Stimulated activated CD4-positive, alpha-beta T cell treated with anti-CD3 and anti-CD28 coated beads, Interleukin-4, amount 100 ng/mL, for 1 hour (primary cell): ENCODE measurements around the gene SERPINA6.
"Not testable (repeated sequence)": the region's sequence is repeated elsewhere in the genome, so short reads cannot be mapped to it uniquely, and the experiment has no call there.

ENCODE experiments used
- DNase-seq: peaks from one replicate; pipeline ENCODE4 v3.0.0-alpha.2; 2020

SERPINA6 gene

DNA sequence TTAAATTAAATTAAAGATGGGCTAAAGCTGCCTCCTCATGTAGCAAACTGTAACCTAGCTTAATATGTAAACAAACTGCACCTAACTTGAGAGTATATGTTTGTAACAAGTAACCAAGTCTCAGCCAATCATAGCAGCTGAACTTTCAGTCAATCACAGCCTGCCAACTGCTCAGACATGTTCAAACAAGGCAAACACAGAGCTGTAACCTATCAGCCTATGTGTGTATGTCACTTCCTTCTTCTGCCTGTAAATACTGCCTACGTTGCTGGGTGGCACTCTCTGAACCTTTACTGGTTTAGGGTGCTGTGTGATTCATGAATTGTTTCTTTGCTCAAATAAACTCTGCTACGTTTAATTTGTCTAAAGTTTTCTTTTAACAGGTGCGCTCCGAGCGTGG is 2.9 kb downstream of the SERPINA6 start:
- DNase-seq: no peak

GRCh38 chr14:94317259-94317658 is 5.9 kb downstream of the SERPINA6 start:
- no peak for DNase-seq

- no peak for DNase-seq
These were observed 6.4 kb downstream of the SERPINA6 start for GRCh38 chr14:94316692-94317091.

DNA sequence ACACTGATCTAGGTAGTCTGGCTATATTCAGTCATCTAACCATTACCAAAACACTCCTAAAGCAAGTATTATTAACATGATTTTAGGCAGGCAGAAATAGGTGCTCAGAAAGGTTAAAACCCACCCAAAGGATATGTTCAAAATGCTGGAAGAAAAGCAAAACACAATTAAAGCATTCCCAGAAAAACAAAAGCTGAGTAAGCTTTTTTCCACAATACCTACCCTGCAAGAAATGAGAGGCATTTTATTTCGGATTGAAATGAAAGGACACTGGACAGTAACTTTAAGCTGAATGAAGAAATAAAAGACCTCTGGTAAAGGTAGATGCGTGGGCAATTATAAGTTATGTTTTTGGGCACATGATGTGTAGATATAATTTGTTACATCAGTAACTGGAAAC is 8.2 kb downstream of the SERPINA6 start:
- no peak for DNase-seq

DNA sequence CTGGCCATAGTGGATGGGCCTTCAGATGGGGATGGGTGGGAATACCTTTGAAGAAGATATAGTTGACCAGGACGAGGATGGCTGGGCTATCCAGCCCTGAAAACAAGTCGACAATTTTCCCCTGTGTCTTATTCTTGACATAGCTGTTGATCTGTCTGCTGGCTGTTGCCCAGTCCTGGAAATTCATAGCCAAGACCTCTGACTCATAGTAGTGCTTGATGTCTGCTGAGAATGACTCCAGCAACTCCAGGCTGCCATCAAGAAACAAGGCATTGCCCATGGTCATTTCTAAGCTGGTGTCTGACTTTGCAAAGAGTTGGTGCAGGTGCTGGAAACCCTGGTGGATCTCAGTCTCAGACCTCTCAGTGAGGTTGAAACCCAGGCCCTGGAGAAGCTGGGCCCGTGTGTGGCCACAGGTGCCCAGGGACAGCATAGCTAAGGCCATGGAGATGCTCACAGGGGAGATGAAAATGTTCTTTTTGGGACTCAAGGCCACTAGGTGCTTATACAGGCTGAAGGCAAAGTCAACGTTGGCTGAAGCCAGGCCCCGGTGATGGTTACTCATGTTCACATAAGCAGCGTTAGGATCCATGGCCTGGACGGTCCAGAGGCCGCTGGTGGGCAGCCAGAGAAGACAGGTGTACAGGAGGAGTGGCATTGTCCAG is 9.0 kb downstream of the SERPINA6 start:
- DNase-seq: no peak

- no peak for DNase-seq
These were observed 10.5 kb downstream of the SERPINA6 start for GRCh38 chr14:94312481-94313246.

- DNase-seq: no peak
These were observed 12.9 kb downstream of the SERPINA6 start for GRCh38 chr14:94310248-94310647.

- no peak for DNase-seq
These were observed 13.4 kb downstream of the SERPINA6 start for GRCh38 chr14:94309721-94310120.

DNA sequence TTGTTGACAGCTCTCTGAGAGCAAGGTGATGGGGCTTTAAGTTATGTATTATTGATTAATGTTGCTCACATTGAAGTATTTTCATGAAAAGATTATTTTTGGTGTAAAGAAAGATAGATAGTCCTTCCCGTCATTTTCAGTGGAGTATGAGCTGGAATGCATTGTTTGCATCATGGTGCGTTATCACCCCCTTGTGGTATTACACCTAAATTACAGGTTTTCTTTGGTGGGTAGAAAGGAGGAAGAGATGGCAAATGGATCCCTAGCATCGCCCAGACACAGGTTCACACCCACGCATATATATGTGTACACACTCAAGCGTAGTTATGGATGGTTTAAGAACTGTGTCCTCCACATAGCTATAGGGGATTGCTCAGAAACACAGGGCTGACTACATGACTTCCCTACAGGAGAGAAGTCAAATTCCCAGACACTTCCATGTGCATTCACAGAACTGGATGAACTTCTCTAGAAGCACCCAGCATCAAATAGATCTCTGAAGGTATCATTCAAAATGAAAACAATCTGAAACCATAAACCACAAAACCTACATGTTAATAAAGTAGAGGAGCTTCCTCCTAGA is 15.6 kb downstream of the SERPINA6 start:
- no peak for DNase-seq

GRCh38 chr14:94306047-94306978 is 16.8 kb downstream of the SERPINA6 start:
- no peak for DNase-seq

DNA sequence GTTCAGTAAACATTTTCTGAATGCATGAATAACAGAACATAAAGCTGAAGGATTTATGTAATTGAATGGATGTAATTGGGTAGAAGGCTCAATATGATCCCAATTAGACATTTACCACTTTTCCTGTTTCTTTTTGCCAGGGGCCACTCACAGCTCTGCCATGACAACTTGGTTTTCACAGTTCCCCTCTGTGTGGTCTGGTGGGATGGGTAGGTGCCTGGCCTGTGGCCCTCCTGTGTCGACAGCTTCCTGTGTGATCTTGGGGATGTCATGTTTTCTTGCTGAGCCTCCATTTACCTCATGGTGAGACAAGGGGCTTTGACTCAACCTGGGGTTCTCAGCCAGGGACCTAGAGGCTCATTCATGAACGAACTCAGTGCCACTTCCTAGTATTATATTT is 17.5 kb downstream of the SERPINA6 start:
- DNase-seq: no peak

GRCh38 chr14:94304243-94304642 is 18.9 kb downstream of the SERPINA6 start:
- DNase-seq: no peak

- DNase-seq: no peak
These were observed 20.0 kb downstream of the SERPINA6 start for GRCh38 chr14:94303111-94303510.

DNA sequence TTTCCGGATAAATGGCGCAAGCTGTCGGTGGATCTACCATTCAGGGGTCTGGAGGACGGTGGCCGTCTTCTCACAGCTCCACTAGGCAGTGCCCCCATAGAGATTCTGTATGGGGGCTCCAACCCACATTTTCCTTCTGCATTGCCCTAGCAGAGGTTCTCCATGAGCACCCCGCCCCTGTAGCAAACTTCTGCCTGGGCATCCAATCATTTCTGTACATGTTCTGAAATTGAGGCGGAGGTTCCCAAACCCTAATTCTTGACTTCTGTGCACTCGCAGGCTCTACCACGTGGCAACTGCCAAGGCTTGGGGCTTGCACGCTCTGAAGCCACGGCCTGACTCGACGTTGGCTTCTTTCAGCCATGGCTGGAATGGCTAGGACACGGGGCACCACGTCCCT is 25.0 kb downstream of the SERPINA6 start:
- DNase-seq: no peak

DNA sequence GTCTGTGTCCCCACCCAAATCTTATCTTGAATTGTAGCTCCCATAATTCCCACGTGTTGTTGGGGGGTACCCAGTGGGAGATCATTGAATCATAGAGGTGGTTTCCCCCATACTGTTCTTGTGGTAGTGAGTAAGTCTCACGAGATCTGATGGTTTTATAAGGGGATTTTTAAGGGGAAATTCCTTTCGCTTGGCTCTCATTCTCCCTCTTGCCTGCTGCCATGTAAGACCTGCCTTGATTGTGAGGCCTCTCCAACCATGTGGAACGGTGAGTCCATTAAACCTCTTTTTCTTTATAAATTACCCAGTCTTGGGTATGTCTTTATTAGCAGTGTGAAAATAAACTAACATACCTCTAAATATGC is 27.0 kb downstream of the SERPINA6 start:
- not testable (repeated sequence) for DNase-seq

DNA sequence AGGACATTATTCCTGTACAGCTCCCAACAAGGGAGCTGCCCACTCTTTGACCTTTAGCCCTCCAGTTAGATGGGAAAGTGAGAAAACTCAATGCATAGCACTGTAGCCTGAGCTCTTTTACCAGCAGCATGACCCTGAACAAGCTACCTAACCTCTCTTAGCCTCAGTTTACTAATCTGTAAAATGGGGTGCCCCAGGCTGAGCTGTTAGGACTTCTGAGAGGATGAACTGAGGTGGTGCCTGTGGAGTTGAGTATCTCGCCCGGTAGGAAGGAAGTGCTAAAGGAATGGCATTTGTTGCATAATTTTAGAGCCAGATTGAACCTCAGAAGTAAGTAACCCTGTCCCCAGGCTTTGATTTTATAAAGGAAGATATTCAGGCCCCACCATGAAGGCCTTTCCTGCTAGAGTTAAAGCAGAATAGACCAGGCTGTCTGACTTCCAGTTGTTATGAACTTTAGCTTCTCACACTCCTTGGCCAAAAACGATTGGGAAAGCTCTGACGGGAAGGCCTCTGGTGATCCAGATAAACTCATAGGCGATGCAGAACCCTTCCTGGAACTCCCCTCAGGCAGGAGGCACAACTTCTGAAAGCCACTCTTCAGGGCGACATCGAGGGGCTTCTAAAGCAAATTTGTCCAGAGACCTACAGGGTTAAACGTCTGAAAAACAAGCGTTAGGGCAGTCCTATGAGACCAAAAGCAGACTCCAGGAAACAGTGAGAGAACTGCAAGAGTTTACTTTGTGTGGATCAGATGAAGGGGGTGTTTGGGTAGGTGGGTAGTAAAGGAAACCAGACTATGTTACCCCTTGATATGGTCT is 27.6 kb downstream of the SERPINA6 start:
- DNase-seq: no peak

- DNase-seq: no peak
These were observed 29.6 kb downstream of the SERPINA6 start for GRCh38 chr14:94293578-94293924.

- DNase-seq: no peak
These were observed 30.1 kb downstream of the SERPINA6 start, which contains the start of gene SERPINA10 for GRCh38 chr14:94292872-94293577. Gene SERPINA10 (minus strand): TSS chr14:94293268. CDS start chr14:94290593, 2,675 bp downstream.

DNA sequence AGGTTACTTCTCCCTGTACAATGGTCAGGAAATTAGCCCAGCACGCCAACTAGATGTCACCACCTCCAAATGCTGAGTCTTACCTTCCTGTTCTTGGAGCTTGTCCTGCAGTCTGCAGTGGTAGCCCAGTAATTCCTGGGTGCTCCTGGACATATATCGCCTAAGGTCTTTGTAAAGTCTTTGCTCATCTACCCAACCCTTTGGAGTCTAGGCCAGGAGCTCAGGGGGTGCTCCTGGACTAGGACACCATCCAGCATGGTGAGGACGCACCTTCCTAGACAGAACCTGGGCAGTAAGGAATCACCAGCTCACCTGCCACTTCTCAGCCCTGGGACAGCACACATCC is 30.6 kb downstream of the SERPINA6 start:
- DNase-seq: no peak

- no peak for DNase-seq
These were observed 31.1 kb downstream of the SERPINA6 start for GRCh38 chr14:94291906-94292525.
